ENCODE data around the gene REC8. TPM values are rescaled to one million over a fixed set of nuclear protein-coding genes. Genes with fewer than 3 reads are reported as not detected.
A peak's percentile ranks its signal among the peaks of the same experiment; 100 is the strongest.

REC8 gene
- total and polyA plus RNA-seq, 2 of the 4 experiments (the other 2 are of a cell fraction): 0.36 to 3.5 TPM

DNA sequence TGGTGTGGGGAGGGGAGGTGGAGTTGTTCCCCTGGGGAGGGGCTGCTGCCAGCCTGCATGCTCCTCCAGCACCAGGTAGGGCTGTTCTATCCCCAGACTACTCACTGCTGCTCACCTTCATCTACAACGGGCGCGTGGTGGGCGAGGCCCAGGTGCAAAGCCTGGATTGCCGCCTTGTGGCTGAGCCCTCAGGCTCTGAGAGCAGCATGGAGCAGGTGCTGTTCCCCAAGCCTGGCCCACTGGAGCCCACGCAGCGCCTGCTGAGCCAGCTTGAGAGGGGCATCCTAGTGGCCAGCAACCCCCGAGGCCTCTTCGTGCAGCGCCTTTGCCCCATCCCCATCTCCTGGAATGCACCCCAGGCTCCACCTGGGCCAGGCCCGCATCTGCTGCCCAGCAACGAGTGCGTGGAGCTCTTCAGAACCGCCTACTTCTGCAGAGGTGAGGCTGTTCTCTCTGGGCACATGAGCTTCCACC lies 7.3 kb upstream of the REC8 start:
- no peak overlapping the region for H3K4ac ChIP-seq (ENCODE audit: low read depth, low read length)
- no peak overlapping the region for H3K56ac ChIP-seq (ENCODE audit: extremely low read depth, insufficient read depth, low read length)
- no peak overlapping the region for H3K23ac ChIP-seq (ENCODE audit: low read depth, low read length)
- peaks cover 7% of the 10 kb centered on the region for H3K4me1 ChIP-seq (ENCODE audit: control insufficient read depth, insufficient read depth, low read length)
- no peak overlapping the region for H4K5ac ChIP-seq (ENCODE audit: low read depth, low read length)
- peaks cover 9% of the 10 kb centered on the region for H3K9me1 ChIP-seq (ENCODE audit: insufficient read depth, low read length)
- H3K9me3 ChIP-seq (ENCODE audit: control insufficient read depth, insufficient read depth, low read length): no peaks in the 10 kb centered on the region
- WGBS, 2 experiments (ENCODE audit: extremely low coverage in 2 of 2, insufficient read length in 1 of 2): 100% methylated on average over 4 of the region's 14 CpGs; no CpG with 5 or more reads in 1 of the 2 experiments
- in situ Hi-C loops (cut with MboI; ENCODE audit: low sequenced_read_pairs) (no loop called here), dilution Hi-C loops (cut with HindIII; ENCODE audit: low sequenced_read_pairs, unreplicated experiment) (no loop called here), intact Hi-C loops (cut with micrococcal nuclease) (no loop called here)
- POLR2A ChIA-PET (ENCODE audit: unreplicated experiment): no interaction called here
- no TSS peak for BruUV-seq (replicated peaks)
- H3K4me3 ChIP-seq (ENCODE audit: insufficient read depth, low read depth, low read length): no peak overlapping the region
- CTCF ChIA-PET: no interaction called here
- H3K14ac ChIP-seq (replicated peaks; ENCODE audit: low read depth, low read length): no peak overlapping the region
- no peak overlapping the region for H2AK5ac ChIP-seq (ENCODE audit: low read depth, low read length)
- peak overlapping the region; percentile 28 for H2AK9ac ChIP-seq (replicated peaks; ENCODE audit: low read depth, low read length, poor library complexity)
- no peak overlapping the region for H4K91ac ChIP-seq (ENCODE audit: insufficient read depth, low read depth, low read length)
- H3K18ac ChIP-seq (ENCODE audit: low read depth, low read length): no peak overlapping the region
- no peak overlapping the region for H3K27ac ChIP-seq (ENCODE audit: insufficient read depth, low read length)
- H2BK15ac ChIP-seq (ENCODE audit: low read depth, low read length): no peak overlapping the region
- H3K27me3 ChIP-seq (ENCODE audit: control insufficient read depth, insufficient read depth, low read length): no peaks in the 10 kb centered on the region
- no peak overlapping the region for H2BK20ac ChIP-seq (ENCODE audit: low read depth, low read length)
- no peak overlapping the region for H2BK120ac ChIP-seq (ENCODE audit: low read depth, low read length)
- H3K4me2 ChIP-seq (ENCODE audit: low read depth, low read length): no peak overlapping the region
- H2AFZ ChIP-seq (replicated peaks; ENCODE audit: low read length, poor library complexity): no peak overlapping the region
- ATAC-seq (ENCODE audit: low read depth) (no peak), DNase-seq (no peak)
- peaks cover 60% of the 10 kb centered on the region for H3K36me3 ChIP-seq (ENCODE audit: control insufficient read depth, insufficient read depth, low read length)
- no peaks in the 10 kb centered on the region for H4K20me1 ChIP-seq (ENCODE audit: insufficient read depth, low read length)
- H4K8ac ChIP-seq (ENCODE audit: low read depth in 2 of 2, low read length in 2 of 2): no peak overlapping the region
- no peak overlapping the region for H3K9ac ChIP-seq (ENCODE audit: low read depth, low read length)
- peaks cover 12 to 40% of the 10 kb centered on the region in 2 experiments; a peak in 3 of 4 replicates for H3K79me1 ChIP-seq (ENCODE audit: low read depth in 1 of 2, low read length in 2 of 2)
- no peak overlapping the region for H2BK5ac ChIP-seq (ENCODE audit: low read depth, low read length, poor library complexity, severe bottlenecking)
- TF ChIP-seq FOS (IDR thresholded peaks at IDR 0.05; ENCODE audit: low read depth, low read length) (no peak), POLR2A (IDR thresholded peaks at IDR 0.05; ENCODE audit: low read depth, low read length) (no peak), BHLHE40 (IDR thresholded peaks at IDR 0.05; ENCODE audit: low read depth, low read length) (no peak), RAD21 (IDR thresholded peaks at IDR 0.05; ENCODE audit: low read length) (no peak), CEBPB (IDR thresholded peaks at IDR 0.05; ENCODE audit: low read depth, low read length) (no peak), RFX5 (IDR thresholded peaks at IDR 0.05; ENCODE audit: low read depth, low read length) (no peak), MAFK (IDR thresholded peaks at IDR 0.05; ENCODE audit: low read depth, low read length) (no peak), SMC3 (IDR thresholded peaks at IDR 0.05; ENCODE audit: low read depth, low read length) (no peak), CHD1 (IDR thresholded peaks at IDR 0.05; ENCODE audit: low read depth, low read length) (no peak), NFE2L2 (IDR thresholded peaks at IDR 0.05; ENCODE audit: low read depth, low read length) (no peak), RCOR1 (IDR thresholded peaks at IDR 0.05; ENCODE audit: insufficient replicate concordance, low read length) (no peak), MAZ (IDR thresholded peaks at IDR 0.05; ENCODE audit: borderline replicate concordance, low read depth, low read length) (no peak)
- TF ChIP-seq, protein P1, sequence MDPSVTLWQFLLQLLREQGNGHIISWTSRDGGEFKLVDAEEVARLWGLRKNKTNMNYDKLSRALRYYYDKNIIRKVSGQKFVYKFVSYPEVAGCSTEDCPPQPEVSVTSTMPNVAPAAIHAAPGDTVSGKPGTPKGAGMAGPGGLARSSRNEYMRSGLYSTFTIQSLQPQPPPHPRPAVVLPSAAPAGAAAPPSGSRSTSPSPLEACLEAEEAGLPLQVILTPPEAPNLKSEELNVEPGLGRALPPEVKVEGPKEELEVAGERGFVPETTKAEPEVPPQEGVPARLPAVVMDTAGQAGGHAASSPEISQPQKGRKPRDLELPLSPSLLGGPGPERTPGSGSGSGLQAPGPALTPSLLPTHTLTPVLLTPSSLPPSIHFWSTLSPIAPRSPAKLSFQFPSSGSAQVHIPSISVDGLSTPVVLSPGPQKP (IDR thresholded peaks at IDR 0.05; ENCODE audit: borderline replicate concordance, low read depth, low read length): no peak
- TF ChIP-seq, protein P2, sequence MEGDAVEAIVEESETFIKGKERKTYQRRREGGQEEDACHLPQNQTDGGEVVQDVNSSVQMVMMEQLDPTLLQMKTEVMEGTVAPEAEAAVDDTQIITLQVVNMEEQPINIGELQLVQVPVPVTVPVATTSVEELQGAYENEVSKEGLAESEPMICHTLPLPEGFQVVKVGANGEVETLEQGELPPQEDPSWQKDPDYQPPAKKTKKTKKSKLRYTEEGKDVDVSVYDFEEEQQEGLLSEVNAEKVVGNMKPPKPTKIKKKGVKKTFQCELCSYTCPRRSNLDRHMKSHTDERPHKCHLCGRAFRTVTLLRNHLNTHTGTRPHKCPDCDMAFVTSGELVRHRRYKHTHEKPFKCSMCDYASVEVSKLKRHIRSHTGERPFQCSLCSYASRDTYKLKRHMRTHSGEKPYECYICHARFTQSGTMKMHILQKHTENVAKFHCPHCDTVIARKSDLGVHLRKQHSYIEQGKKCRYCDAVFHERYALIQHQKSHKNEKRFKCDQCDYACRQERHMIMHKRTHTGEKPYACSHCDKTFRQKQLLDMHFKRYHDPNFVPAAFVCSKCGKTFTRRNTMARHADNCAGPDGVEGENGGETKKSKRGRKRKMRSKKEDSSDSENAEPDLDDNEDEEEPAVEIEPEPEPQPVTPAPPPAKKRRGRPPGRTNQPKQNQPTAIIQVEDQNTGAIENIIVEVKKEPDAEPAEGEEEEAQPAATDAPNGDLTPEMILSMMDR (conservative IDR thresholded peaks at IDR 0.05; ENCODE audit: low read depth, low read length): no peak
- TF ChIP-seq, protein P3, sequence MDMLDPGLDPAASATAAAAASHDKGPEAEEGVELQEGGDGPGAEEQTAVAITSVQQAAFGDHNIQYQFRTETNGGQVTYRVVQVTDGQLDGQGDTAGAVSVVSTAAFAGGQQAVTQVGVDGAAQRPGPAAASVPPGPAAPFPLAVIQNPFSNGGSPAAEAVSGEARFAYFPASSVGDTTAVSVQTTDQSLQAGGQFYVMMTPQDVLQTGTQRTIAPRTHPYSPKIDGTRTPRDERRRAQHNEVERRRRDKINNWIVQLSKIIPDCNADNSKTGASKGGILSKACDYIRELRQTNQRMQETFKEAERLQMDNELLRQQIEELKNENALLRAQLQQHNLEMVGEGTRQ (IDR thresholded peaks at IDR 0.05; ENCODE audit: low read depth, low read length): no peak
